Measurements from ENCODE around the gene RAD51B. TPM values are rescaled to one million over a fixed set of nuclear protein-coding genes. Genes with fewer than 3 reads are reported as not detected.
"Not testable (repeated sequence)": the region's sequence is repeated elsewhere in the genome, so short reads cannot be mapped to it uniquely, and the experiment has no call there.

RAD51B gene
- total RNA-seq, 2 donors from 2014 or later, result 42.6 to 50.0 TPM

- Mint-ChIP-seq H3K4me3 (no peak overlapping the region), H3K27ac (no peak overlapping the region), H3K9me3 (no peaks in the 10 kb centered on the region), H3K27me3 (ENCODE audit: low read depth) (no peaks in the 10 kb centered on the region), H3K36me3 (ENCODE audit: insufficient read depth in 2 of 2) (no peaks in the 10 kb centered on the region), H3K4me1 (ENCODE audit: low read depth) (peaks cover 12% of the 10 kb centered on the region)
- DNase-seq (no peak), ATAC-seq (replicated peaks in 1 of 2) (no peak)
These were observed 593.9 kb downstream of the RAD51B start for GRCh38 chr14:68413509-68413908.

GRCh38 chr14:68414121-68414520 lies 594.5 kb downstream of the RAD51B start:
- Mint-ChIP-seq H3K27ac (no peak overlapping the region), H3K4me1 (ENCODE audit: low read depth) (peaks cover 13% of the 10 kb centered on the region), H3K9me3 (no peaks in the 10 kb centered on the region), H3K4me3 (no peak overlapping the region), H3K36me3 (ENCODE audit: insufficient read depth in 2 of 2) (no peaks in the 10 kb centered on the region), H3K27me3 (ENCODE audit: low read depth) (no peaks in the 10 kb centered on the region)
- no peak for DNase-seq
- ATAC-seq (replicated peaks in 1 of 2), result no peak

GRCh38 chr14:68416171-68416570 lies 596.6 kb downstream of the RAD51B start:
- no peak overlapping the region for H3K27ac Mint-ChIP-seq
- H3K9me3 Mint-ChIP-seq, result peaks cover 0 to 2% of the 10 kb centered on the region in 2 donors
- no peaks in the 10 kb centered on the region for H3K27me3 Mint-ChIP-seq (ENCODE audit: low read depth)
- no peak for DNase-seq
- no peak overlapping the region for H3K4me3 Mint-ChIP-seq
- H3K36me3 Mint-ChIP-seq (ENCODE audit: insufficient read depth in 2 of 2), result peaks cover 0 to under 1% of the 10 kb centered on the region in 2 donors
- ATAC-seq (replicated peaks in 1 of 2), result no peak
- peaks cover 18% of the 10 kb centered on the region for H3K4me1 Mint-ChIP-seq (ENCODE audit: low read depth)

GRCh38 chr14:68417009-68417650 lies 597.6 kb downstream of the RAD51B start:
- Mint-ChIP-seq H3K4me1 (ENCODE audit: low read depth) (peaks cover 18% of the 10 kb centered on the region), H3K4me3 (no peak overlapping the region), H3K36me3 (ENCODE audit: insufficient read depth in 2 of 2) (peaks cover 0 to 2% of the 10 kb centered on the region in 2 donors), H3K27ac (no peak overlapping the region), H3K27me3 (ENCODE audit: low read depth) (no peaks in the 10 kb centered on the region), H3K9me3 (peaks cover 0 to 2% of the 10 kb centered on the region in 2 donors)
- no peak for ATAC-seq (replicated peaks in 1 of 2)
- no peak for DNase-seq

- peaks cover 0 to 2% of the 10 kb centered on the region in 2 donors for H3K9me3 Mint-ChIP-seq
- ATAC-seq (replicated peaks in 1 of 2), result no peak
- peaks cover 0 to 2% of the 10 kb centered on the region in 2 donors for H3K36me3 Mint-ChIP-seq (ENCODE audit: insufficient read depth in 2 of 2)
- H3K27me3 Mint-ChIP-seq (ENCODE audit: low read depth), result no peaks in the 10 kb centered on the region
- DNase-seq, result no peak
- H3K27ac Mint-ChIP-seq, result no peak overlapping the region
- H3K4me1 Mint-ChIP-seq (ENCODE audit: low read depth), result peaks cover 18% of the 10 kb centered on the region
- H3K4me3 Mint-ChIP-seq, result no peak overlapping the region
These were observed 598.9 kb downstream of the RAD51B start for GRCh38 chr14:68418174-68419118.

- Mint-ChIP-seq H3K4me1 (ENCODE audit: low read depth) (peaks cover 18% of the 10 kb centered on the region), H3K36me3 (ENCODE audit: insufficient read depth in 2 of 2) (peaks cover 0 to 2% of the 10 kb centered on the region in 2 donors), H3K9me3 (peaks cover 0 to 2% of the 10 kb centered on the region in 2 donors), H3K27ac (no peak overlapping the region), H3K27me3 (ENCODE audit: low read depth) (no peaks in the 10 kb centered on the region), H3K4me3 (no peak overlapping the region)
- no peak for DNase-seq
- ATAC-seq (replicated peaks in 1 of 2), result no peak
These were observed 600.8 kb downstream of the RAD51B start for GRCh38 chr14:68420350-68420749.

DNA sequence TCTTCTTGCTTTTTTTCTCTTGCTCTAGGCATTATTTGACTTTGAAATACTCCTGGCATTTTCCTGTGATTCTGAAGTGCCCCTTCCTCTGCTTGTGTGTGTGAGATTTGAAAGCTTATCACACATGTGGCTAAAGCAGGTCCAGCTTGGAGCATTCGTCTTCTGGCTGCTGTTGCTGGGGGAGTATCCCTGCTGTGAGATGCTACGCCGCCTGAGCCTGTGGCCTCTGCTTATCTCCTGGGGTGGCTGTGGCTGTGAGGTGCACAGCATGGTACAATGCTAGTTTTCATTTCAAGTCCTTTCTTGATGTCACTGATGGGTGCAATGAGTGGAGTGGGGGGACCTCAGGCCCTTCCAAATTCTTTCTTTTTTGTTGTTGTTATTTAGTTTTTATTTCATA lies 601.5 kb downstream of the RAD51B start:
- Mint-ChIP-seq H3K27ac (peak overlapping the region; percentile 6), H3K9me3 (peaks cover 0 to 2% of the 10 kb centered on the region in 2 donors), H3K27me3 (ENCODE audit: low read depth) (no peaks in the 10 kb centered on the region), H3K4me3 (no peak overlapping the region), H3K4me1 (ENCODE audit: low read depth) (peaks cover 18% of the 10 kb centered on the region), H3K36me3 (ENCODE audit: insufficient read depth in 2 of 2) (peaks cover 0 to 2% of the 10 kb centered on the region in 2 donors)
- ATAC-seq (replicated peaks in 1 of 2) (no peak), DNase-seq (no peak)

DNA sequence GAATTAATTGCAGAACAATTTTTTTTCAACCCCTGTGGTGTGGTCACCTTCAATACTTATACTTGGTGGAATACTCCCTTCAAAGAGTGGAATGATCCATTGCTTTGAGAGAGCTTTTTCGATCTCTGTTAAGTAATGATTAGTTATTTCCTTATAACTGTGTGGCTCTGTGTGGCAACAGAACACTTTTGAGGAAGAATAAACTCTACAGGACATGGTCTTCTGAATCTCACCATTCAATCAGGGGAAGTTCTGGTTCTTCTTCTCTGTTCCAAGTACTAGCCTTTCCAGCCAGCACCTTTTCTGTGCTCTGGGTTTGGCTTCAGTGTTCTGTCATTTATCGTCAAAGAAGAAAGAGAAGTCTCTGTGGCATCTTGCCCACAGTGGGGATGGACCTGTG lies 604.1 kb downstream of the RAD51B start:
- Mint-ChIP-seq H3K27me3 (ENCODE audit: low read depth) (no peaks in the 10 kb centered on the region), H3K27ac (no peak overlapping the region), H3K9me3 (peaks cover 1 to 2% of the 10 kb centered on the region in 2 donors), H3K36me3 (ENCODE audit: insufficient read depth in 2 of 2) (peaks cover 0 to 2% of the 10 kb centered on the region in 2 donors), H3K4me1 (ENCODE audit: low read depth) (peaks cover 14% of the 10 kb centered on the region), H3K4me3 (no peak overlapping the region)
- ATAC-seq (replicated peaks in 1 of 2) (no peak), DNase-seq (no peak)

DNA sequence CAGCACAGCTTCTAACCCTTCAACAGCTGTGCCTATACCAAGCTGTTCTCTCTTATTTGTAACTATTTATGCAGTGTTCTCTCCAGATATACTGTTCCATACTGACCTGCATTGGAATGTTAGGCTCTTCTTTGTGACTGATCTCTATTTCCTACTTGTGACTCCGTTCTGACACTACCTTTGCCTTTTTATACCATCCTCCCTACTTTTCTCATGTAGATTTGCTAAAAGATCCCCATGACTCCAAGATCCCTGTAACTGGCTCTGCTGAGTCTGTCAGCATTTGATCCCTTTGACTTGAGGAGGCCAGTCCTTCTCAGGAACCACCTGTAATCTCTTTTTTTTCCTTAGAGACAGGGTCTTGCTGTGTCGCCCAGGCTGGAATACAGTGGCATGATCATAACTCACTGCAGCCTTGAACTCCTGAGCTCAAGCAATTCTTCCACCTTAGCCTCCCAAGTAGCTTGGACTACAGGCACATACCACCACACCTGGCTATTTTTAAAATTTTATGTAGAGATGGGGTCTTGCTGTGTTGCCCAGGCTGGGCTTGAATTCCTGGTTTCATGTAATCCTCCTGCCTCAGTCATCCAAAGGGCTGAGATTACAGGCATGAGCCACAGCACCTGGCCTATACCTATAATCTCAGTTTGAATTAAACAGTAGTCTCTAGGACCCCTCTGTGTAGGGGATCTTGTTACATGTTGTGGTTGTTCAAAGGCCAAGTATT lies 605.0 kb downstream of the RAD51B start:
- peaks cover 5% of the 10 kb centered on the region for H3K4me1 Mint-ChIP-seq (ENCODE audit: low read depth)
- ATAC-seq (replicated peaks in 1 of 2) (no peak), DNase-seq (no peak)
- H3K36me3 Mint-ChIP-seq (ENCODE audit: insufficient read depth in 2 of 2), result peaks cover 4 to 5% of the 10 kb centered on the region in 2 donors
- no peaks in the 10 kb centered on the region for H3K27me3 Mint-ChIP-seq (ENCODE audit: low read depth)
- H3K4me3 Mint-ChIP-seq, result no peak overlapping the region
- H3K9me3 Mint-ChIP-seq, result peaks cover 2 to 6% of the 10 kb centered on the region in 2 donors
- no peak overlapping the region for H3K27ac Mint-ChIP-seq

- DNase-seq (peak in 1 of 2 donors; percentile 4), ATAC-seq (replicated peaks in 1 of 2) (peak in 1 of 2 donors; percentile 38)
- H3K4me1 Mint-ChIP-seq (ENCODE audit: low read depth), result no peaks in the 10 kb centered on the region
- H3K27me3 Mint-ChIP-seq (ENCODE audit: low read depth), result no peaks in the 10 kb centered on the region
- peaks cover 2 to 9% of the 10 kb centered on the region in 2 donors for H3K9me3 Mint-ChIP-seq
- no peak overlapping the region for H3K27ac Mint-ChIP-seq
- H3K4me3 Mint-ChIP-seq, result no peak overlapping the region
- peaks cover 4 to 9% of the 10 kb centered on the region in 2 donors for H3K36me3 Mint-ChIP-seq (ENCODE audit: insufficient read depth in 2 of 2)
These were observed 607.3 kb downstream of the RAD51B start for GRCh38 chr14:68426661-68427549.

DNA sequence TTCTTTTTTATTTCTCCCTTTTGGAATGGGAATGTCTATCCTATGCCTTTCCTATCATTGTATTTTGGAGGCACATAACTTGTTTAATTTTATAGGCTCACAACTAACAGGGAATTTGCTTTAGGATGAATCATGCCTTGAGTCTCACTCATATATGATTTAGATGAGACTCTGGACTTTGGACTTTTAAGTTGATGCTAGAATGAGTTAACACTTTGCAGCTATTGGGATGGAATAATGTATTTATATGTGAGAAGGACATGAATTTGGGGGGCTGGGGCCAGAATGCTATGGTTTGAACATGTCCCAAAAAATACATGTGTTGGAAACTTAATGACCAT lies 607.9 kb downstream of the RAD51B start:
- Mint-ChIP-seq H3K9me3 (peaks cover 4 to 9% of the 10 kb centered on the region in 2 donors), H3K4me1 (ENCODE audit: low read depth) (no peaks in the 10 kb centered on the region), H3K4me3 (no peak overlapping the region), H3K36me3 (ENCODE audit: insufficient read depth in 2 of 2) (peaks cover 4 to 9% of the 10 kb centered on the region in 2 donors), H3K27ac (no peak overlapping the region), H3K27me3 (ENCODE audit: low read depth) (no peaks in the 10 kb centered on the region)
- no peak for ATAC-seq (replicated peaks in 1 of 2)
- DNase-seq, result no peak

DNA sequence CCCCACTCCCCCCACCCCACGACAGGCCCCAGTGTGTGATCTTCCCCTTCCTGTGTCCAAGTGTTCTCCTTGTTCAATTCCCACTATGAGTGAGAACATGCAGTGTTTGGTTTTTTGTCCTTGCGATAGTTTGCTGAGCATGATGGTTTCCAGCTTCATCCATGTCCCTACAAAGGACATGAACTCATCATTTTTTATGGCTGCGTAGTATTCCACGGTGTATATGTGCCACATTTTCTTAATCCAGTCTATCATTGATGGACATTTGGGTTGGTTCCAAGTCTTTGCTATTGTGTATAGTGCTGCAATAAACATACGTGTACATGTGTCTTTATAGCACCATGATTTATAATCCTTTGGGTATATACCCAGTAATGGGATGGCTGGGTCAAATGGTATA lies 609.3 kb downstream of the RAD51B start:
- not testable (repeated sequence) for H3K27ac Mint-ChIP-seq; ATAC-seq (replicated peaks in 1 of 2); H3K36me3 Mint-ChIP-seq (ENCODE audit: insufficient read depth in 2 of 2); H3K4me1 Mint-ChIP-seq (ENCODE audit: low read depth); H3K27me3 Mint-ChIP-seq (ENCODE audit: low read depth); DNase-seq; H3K9me3 Mint-ChIP-seq; H3K4me3 Mint-ChIP-seq
